ENCODE measurements around the gene CORO6. TPM values are rescaled to one million over a fixed set of nuclear protein-coding genes. Genes with fewer than 3 reads are reported as not detected.

Gene CORO6
- total and polyA plus RNA-seq, 2 of the 4 experiments (the other 2 are of a cell fraction): 3.4 to 7.6 TPM

- intact Hi-C loops (cut with micrococcal nuclease) (no loop called here), dilution Hi-C loops (cut with HindIII; ENCODE audit: low sequenced_read_pairs, unreplicated experiment) (no loop called here), in situ Hi-C loops (cut with MboI; ENCODE audit: low sequenced_read_pairs) (no loop called here)
- Histone ChIP-seq H2BK5ac (ENCODE audit: low read depth, low read length, poor library complexity, severe bottlenecking) (no peak overlapping the region), H3K4me1 (ENCODE audit: control insufficient read depth, insufficient read depth, low read length) (no peaks in the 10 kb centered on the region), H2AK5ac (ENCODE audit: low read depth, low read length) (no peak overlapping the region), H3K27me3 (ENCODE audit: control insufficient read depth, insufficient read depth, low read length) (no peaks in the 10 kb centered on the region), H3K56ac (ENCODE audit: extremely low read depth, insufficient read depth, low read length) (no peak overlapping the region), H3K4me2 (ENCODE audit: low read depth, low read length) (no peak overlapping the region), H3K27ac (ENCODE audit: insufficient read depth, low read length) (no peak overlapping the region), H2BK120ac (ENCODE audit: low read depth, low read length) (no peak overlapping the region), H2BK15ac (ENCODE audit: low read depth, low read length) (no peak overlapping the region), H4K5ac (ENCODE audit: low read depth, low read length) (no peak overlapping the region), H2AFZ (replicated peaks; ENCODE audit: low read length, poor library complexity) (no peak overlapping the region), H3K4me3 (ENCODE audit: insufficient read depth, low read depth, low read length) (no peak overlapping the region), H3K9ac (ENCODE audit: low read depth, low read length) (no peak overlapping the region), H2BK20ac (ENCODE audit: low read depth, low read length) (no peak overlapping the region), H3K18ac (ENCODE audit: low read depth, low read length) (no peak overlapping the region), H2AK9ac (replicated peaks; ENCODE audit: low read depth, low read length, poor library complexity) (no peak overlapping the region), H3K79me1 (ENCODE audit: low read depth in 1 of 2, low read length in 2 of 2) (0 out of 4 replicates have a peak, but pooled peaks cover 0 to 2% of the 10 kb centered on the region in 2 experiments), H3K4ac (ENCODE audit: low read depth, low read length) (no peak overlapping the region), H3K36me3 (ENCODE audit: control insufficient read depth, insufficient read depth, low read length) (no peaks in the 10 kb centered on the region; the same call in 1 of the 2 replicates), H4K20me1 (ENCODE audit: insufficient read depth, low read length) (no peaks in the 10 kb centered on the region), H3K9me3 (ENCODE audit: control insufficient read depth, insufficient read depth, low read length) (no peaks in the 10 kb centered on the region), H4K91ac (ENCODE audit: insufficient read depth, low read depth, low read length) (no peak overlapping the region), H3K9me1 (ENCODE audit: insufficient read depth, low read length) (0 out of 2 replicates have a peak, but pooled peaks cover 4% of the 10 kb centered on the region), H3K14ac (replicated peaks; ENCODE audit: low read depth, low read length) (no peak overlapping the region), H4K8ac (ENCODE audit: low read depth in 2 of 2, low read length in 2 of 2) (no peak overlapping the region), H3K23ac (ENCODE audit: low read depth, low read length) (no peak overlapping the region)
- no peak for DNase-seq
- ChIA-PET POLR2A (ENCODE audit: unreplicated experiment) (no interaction called here), CTCF (no interaction called here)
- WGBS, 2 experiments (ENCODE audit: extremely low coverage in 2 of 2, insufficient read length in 1 of 2): 96% methylated on average over 5 of the region's 29 CpGs; no CpG with 5 or more reads in 1 of the 2 experiments
- ATAC-seq (ENCODE audit: low read depth): no peak; the same call in 1 of the 2 replicates
- TF ChIP-seq CEBPB (IDR thresholded peaks at IDR 0.05; ENCODE audit: low read depth, low read length) (no peak), MAZ (IDR thresholded peaks at IDR 0.05; ENCODE audit: borderline replicate concordance, low read depth, low read length) (no peak), FOS (IDR thresholded peaks at IDR 0.05; ENCODE audit: low read depth, low read length) (no peak), MAFK (IDR thresholded peaks at IDR 0.05; ENCODE audit: low read depth, low read length) (no peak), NFE2L2 (IDR thresholded peaks at IDR 0.05; ENCODE audit: low read depth, low read length) (no peak), RAD21 (IDR thresholded peaks at IDR 0.05; ENCODE audit: low read length) (no peak)
- no TSS peak for BruUV-seq (replicated peaks)
Observed at GRCh38 chr17:29607557-29608195, 15.0 kb downstream of the CORO6 start.
